SK-N-SH (cell line): ENCODE results near the gene C9orf50.

Experiments
- CTCF ChIP-seq: fragments of 200-600 bp; sonication (generic); IDR thresholded peaks from 2 replicates; pipeline ENCODE4 v1.6.1; 2017; ENCODE audit warnings: antibody characterized with exemption, mild to moderate bottlenecking, moderate library complexity
- NRF1 ChIP-seq: IDR thresholded peaks from 2 replicates; pipeline ENCODE4 v1.6.1; 2012; ENCODE audit warnings: low read depth, mild to moderate bottlenecking, low read length
- PBX3 ChIP-seq: IDR thresholded peaks from 2 replicates; pipeline ENCODE4; 2012
- POLR2AphosphoS5 ChIP-seq: IDR thresholded peaks from 2 replicates; pipeline ENCODE4 v1.6.1; 2012; ENCODE audit warnings: low read depth, low read length
- REST ChIP-seq: IDR thresholded peaks from 2 replicates; pipeline ENCODE4 v1.6.1; 2012; ENCODE audit warnings: mild to moderate bottlenecking, low read depth, low read length, moderate library complexity
- RFX5 ChIP-seq: IDR thresholded peaks from 2 replicates; pipeline ENCODE4 v1.6.1; 2012; ENCODE audit warnings: mild to moderate bottlenecking, improper control_type of control experiment, low read length
- RXRA ChIP-seq: IDR thresholded peaks from 2 replicates; pipeline ENCODE4 v1.4.0; 2012; ENCODE audit warnings: low read depth, mild to moderate bottlenecking, borderline replicate concordance
- TAF1 ChIP-seq: IDR thresholded peaks from 2 replicates; pipeline ENCODE4 v1.6.1; 2012; ENCODE audit warnings: low read depth, mild to moderate bottlenecking, low read length, moderate library complexity, borderline replicate concordance
- TEAD4 ChIP-seq: IDR thresholded peaks from 2 replicates; pipeline ENCODE4 v1.4.0; 2012; ENCODE audit warnings: mild to moderate bottlenecking, borderline replicate concordance; ENCODE audit not compliant: insufficient read depth
- USF1 ChIP-seq: IDR thresholded peaks from 2 replicates; pipeline ENCODE4 v1.4.0; 2012; ENCODE audit warnings: low read depth, borderline replicate concordance

- TF ChIP-seq CTCF (no peak), TAF1 (no peak), POLR2AphosphoS5 (no peak), REST (no peak), TEAD4 (no peak), RXRA (no peak), USF1 (no peak), PBX3 (no peak), NRF1 (no peak), RFX5 (no peak)
Observed at GRCh38 chr9:129594632-129595031, 26.3 kb downstream of the C9orf50 start.
